BE2C (cell line): ENCODE data around the gene GSG1L2.

ENCODE experiments used
- DNase-seq: peaks from one replicate; pipeline ENCODE4 v3.0.0-alpha.2; 2020
- H3K27me3 ChIP-seq: fragments of 250-450 bp; sonication (Bioruptor Pico); 2 replicates; pipeline ENCODE4 v1.5.1; 2020; ENCODE audit warnings: mild to moderate bottlenecking
- H3K36me3 ChIP-seq: fragments of 250-450 bp; sonication (Bioruptor Pico); 2 replicates; pipeline ENCODE4 v1.5.1; 2020; ENCODE audit warnings: mild to moderate bottlenecking
- H3K4me1 ChIP-seq: fragments of 250-450 bp; sonication (Bioruptor Pico); 2 replicates; pipeline ENCODE4 v1.5.1; 2020
- H3K4me3 ChIP-seq: 2 replicates; pipeline ENCODE4 v1.5.1; 2011; ENCODE audit warnings: low read depth, low read length
- H3K9me3 ChIP-seq: fragments of 250-450 bp; sonication (Bioruptor Pico); 2 replicates; pipeline ENCODE4 v1.5.1; 2020
- TF ChIP-seq, protein P1 (sequence below): IDR thresholded peaks from 2 replicates; pipeline ENCODE4 v1.5.1; 2012; ENCODE audit warnings: mild to moderate bottlenecking, low read depth, low read length

GSG1L2 gene

DNA sequence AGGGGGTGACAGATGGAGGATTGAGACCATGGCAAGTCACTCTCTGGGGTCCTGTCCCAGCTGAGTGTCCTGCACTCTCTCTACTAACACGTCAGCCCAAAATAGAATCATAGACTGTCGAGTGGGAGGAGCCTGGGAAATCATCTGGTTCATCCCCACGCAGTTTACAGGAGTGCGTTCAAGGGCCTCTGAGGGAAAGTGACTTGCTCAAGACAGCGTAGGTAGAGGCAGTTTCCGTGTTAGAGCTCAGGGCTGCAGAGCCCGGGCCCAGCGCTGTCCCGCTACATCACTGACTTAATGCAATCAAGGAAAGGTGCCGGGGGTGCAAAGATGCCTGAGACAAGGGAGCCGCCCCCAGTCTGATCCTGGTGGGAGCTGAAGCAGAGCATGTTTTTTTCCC lies 10.3 kb downstream of the GSG1L2 start:
- no peaks in the 10 kb centered on the region for H3K27me3 ChIP-seq

DNA sequence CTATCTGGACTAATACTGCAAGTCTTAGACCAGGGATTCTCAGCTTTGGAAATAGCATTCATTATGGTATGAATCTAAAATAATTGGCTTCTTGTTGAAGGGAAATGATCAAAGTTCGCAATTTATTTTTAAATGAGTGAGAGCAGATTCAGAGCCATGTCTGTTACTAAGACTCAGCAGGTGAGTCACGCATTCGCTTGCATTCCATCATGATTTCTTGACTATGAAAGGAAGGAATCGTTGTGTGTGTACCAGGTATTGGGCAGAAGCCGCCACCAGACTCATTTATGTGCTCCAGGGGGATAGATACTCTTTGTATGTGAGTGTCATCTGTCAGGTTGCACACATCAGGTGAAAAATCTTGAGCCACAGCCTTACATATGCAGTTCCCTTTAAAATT lies 10.8 kb downstream of the GSG1L2 start:
- Histone ChIP-seq H3K4me1 (no peaks in the 10 kb centered on the region), H3K4me3 (no peak overlapping the region), H3K9me3 (no peaks in the 10 kb centered on the region), H3K27me3 (no peaks in the 10 kb centered on the region), H3K36me3 (no peaks in the 10 kb centered on the region)
- TF ChIP-seq, protein P1, sequence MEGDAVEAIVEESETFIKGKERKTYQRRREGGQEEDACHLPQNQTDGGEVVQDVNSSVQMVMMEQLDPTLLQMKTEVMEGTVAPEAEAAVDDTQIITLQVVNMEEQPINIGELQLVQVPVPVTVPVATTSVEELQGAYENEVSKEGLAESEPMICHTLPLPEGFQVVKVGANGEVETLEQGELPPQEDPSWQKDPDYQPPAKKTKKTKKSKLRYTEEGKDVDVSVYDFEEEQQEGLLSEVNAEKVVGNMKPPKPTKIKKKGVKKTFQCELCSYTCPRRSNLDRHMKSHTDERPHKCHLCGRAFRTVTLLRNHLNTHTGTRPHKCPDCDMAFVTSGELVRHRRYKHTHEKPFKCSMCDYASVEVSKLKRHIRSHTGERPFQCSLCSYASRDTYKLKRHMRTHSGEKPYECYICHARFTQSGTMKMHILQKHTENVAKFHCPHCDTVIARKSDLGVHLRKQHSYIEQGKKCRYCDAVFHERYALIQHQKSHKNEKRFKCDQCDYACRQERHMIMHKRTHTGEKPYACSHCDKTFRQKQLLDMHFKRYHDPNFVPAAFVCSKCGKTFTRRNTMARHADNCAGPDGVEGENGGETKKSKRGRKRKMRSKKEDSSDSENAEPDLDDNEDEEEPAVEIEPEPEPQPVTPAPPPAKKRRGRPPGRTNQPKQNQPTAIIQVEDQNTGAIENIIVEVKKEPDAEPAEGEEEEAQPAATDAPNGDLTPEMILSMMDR: no peak
- no peak for DNase-seq

More for the DNA sequence above, 10.3 kb downstream of the GSG1L2 start:
- H3K4me1 ChIP-seq: no peaks in the 10 kb centered on the region
- no peaks in the 10 kb centered on the region for H3K9me3 ChIP-seq
- no peak overlapping the region for H3K4me3 ChIP-seq
- no peaks in the 10 kb centered on the region for H3K36me3 ChIP-seq
- DNase-seq: no peak
- TF ChIP-seq, protein P1: no peak

DNA sequence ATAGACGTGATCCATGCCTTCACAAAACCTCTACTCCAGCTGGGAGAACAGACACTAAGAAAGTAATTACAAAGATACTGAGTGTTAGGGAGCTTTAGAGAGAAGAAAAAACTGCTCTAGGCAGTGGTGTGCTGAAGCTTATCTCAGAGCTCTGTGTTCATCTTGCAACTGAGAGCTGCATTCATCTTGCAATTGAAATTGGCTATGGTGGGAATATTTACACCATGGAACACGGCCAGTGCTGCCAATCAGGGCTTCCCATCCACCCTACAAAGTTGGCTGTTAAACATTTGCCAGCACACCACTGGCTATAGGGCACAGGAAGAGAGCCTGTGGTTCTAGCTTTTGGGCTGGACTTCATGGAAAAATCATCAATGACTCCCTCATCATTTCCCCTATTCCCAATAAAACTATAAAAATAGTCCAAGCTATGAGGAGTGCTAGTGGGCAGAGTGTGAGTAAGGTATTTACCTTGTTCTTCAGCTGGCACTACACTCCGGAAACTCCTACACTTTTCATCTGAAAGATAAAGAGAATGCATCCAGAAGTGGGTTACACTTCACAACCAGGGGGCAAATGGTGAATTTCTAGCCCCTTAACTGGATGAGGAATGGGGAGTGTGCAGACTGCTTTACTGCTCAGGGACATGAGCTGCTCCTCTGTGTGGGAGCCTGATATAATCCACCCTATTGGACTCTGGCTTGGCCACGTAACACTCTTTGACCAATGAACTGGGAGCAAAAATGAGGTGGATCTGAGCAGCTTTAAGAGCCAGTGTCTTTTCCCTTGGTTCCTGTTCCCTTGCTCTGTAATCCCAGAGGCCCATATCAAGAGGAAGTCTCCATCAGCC lies 11.6 kb downstream of the GSG1L2 start:
- H3K9me3 ChIP-seq: no peaks in the 10 kb centered on the region
- H3K4me3 ChIP-seq: no peak overlapping the region
- H3K4me1 ChIP-seq: no peaks in the 10 kb centered on the region
- TF ChIP-seq, protein P1: no peak
- no peaks in the 10 kb centered on the region for H3K36me3 ChIP-seq
- DNase-seq: no peak
- H3K27me3 ChIP-seq: no peaks in the 10 kb centered on the region

DNA sequence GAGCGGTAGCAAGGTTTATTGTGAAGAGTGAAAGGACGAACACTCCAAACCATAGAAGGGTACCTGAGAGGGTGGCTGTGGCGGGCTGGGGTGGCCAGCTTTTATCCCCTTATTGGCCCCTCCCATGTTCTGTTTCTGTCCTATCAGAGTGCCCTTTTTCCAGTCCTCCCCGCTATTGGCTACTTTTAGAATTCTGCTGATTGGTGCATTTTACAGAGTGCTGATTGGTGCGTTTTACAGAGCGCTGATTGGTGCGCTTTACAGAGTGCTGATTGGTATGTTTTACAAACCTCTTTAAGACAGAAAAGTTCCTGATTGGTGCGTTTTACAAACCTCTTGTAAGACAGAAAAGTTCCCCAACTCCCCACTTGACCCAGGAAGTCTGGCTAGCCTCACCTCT lies 12.5 kb downstream of the GSG1L2 start:
- Histone ChIP-seq H3K4me1 (no peaks in the 10 kb centered on the region), H3K36me3 (no peaks in the 10 kb centered on the region), H3K4me3 (no peak overlapping the region), H3K9me3 (no peaks in the 10 kb centered on the region), H3K27me3 (no peaks in the 10 kb centered on the region)
- DNase-seq: no peak
- TF ChIP-seq, protein P1: no peak

DNA sequence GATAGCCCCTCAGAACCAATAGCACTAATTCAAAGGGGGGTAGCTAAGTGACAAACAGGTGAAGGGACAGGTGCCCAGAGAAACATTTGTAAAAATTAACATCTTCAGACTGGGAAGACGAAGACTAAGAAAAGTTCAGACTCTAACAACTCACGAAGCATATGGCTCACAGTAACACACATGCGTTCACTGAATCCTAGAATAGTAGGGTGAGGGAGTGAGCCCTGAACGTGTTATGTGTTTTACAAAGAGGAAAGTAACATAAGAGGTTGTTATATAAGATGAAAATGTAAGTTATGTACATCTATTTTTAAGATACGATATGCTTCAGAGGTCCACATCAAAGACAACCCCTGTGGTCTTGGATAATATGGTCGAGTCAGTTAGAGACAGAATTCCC lies 15.2 kb downstream of the GSG1L2 start:
- H3K27me3 ChIP-seq: no peaks in the 10 kb centered on the region
- no peak for DNase-seq
- no peaks in the 10 kb centered on the region for H3K4me1 ChIP-seq
- no peaks in the 10 kb centered on the region for H3K36me3 ChIP-seq
- TF ChIP-seq, protein P1: no peak
- H3K9me3 ChIP-seq: no peaks in the 10 kb centered on the region
- H3K4me3 ChIP-seq: no peak overlapping the region

DNA sequence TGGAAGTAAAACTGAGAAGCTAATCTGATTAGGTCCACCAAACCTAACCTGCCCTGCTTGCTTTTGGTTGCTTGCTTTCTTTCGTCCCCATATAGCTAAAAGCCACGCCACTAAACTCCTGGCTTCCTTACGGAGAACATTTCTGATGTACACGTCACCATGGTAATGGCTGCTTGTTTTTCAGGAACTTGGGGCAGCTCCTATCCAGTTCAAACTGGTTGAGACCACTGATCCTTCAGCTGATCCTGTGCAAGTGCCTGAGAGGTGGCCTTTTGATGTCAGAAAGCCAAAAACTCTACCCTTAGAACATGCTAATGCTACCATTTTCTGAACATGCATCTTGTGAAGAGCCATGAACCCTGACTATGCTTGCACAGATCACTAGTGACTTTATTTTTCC lies 16.1 kb downstream of the GSG1L2 start:
- Histone ChIP-seq H3K27me3 (no peaks in the 10 kb centered on the region), H3K4me3 (no peak overlapping the region), H3K4me1 (no peaks in the 10 kb centered on the region), H3K36me3 (no peaks in the 10 kb centered on the region), H3K9me3 (no peaks in the 10 kb centered on the region)
- no peak for DNase-seq
- TF ChIP-seq, protein P1: no peak
